HG02798 (cell line): ENCODE data around the gene XIRP1.

Source experiments
- ATAC-seq: cut with Tn5 transposase; IDR thresholded peaks from one replicate; pipeline ENCODE4 v1.9.1; 2021; ENCODE audit warnings: mild to moderate bottlenecking; ENCODE audit not compliant: unreplicated experiment, poor library complexity

The XIRP1 gene

GRCh38 chr3:39209329-39209970, 17.1 kb upstream of the XIRP1 start:
- ATAC-seq = no peak

GRCh38 chr3:39208463-39209055, 16.2 kb upstream of the XIRP1 start:
- ATAC-seq = peak; percentile 49

GRCh38 chr3:39207361-39208186, 15.2 kb upstream of the XIRP1 start:
- no peak for ATAC-seq

- no peak for ATAC-seq
Observed at GRCh38 chr3:39205919-39206516, 13.6 kb upstream of the XIRP1 start.

- no peak for ATAC-seq
Observed at GRCh38 chr3:39205131-39205530, 12.7 kb upstream of the XIRP1 start.

GRCh38 chr3:39203860-39204259, 11.5 kb upstream of the XIRP1 start:
- no peak for ATAC-seq

GRCh38 chr3:39203402-39203801, 11.0 kb upstream of the XIRP1 start:
- ATAC-seq = no peak

GRCh38 chr3:39202094-39202493, 9.7 kb upstream of the XIRP1 start:
- no peak for ATAC-seq

- ATAC-seq = no peak
Observed at GRCh38 chr3:39196671-39197356, 4.4 kb upstream of the XIRP1 start.

GRCh38 chr3:39196034-39196433, 3.6 kb upstream of the XIRP1 start:
- no peak for ATAC-seq

- ATAC-seq = no peak
Observed at GRCh38 chr3:39193391-39193790, 996 bp upstream of the XIRP1 start.

GRCh38 chr3:39191773-39192172, 622 bp downstream of the XIRP1 start:
- ATAC-seq = no peak

GRCh38 chr3:39191111-39191510, 1.3 kb downstream of the XIRP1 start:
- ATAC-seq = no peak

GRCh38 chr3:39190281-39191025, 1.9 kb downstream of the XIRP1 start:
- no peak for ATAC-seq

- ATAC-seq = peak; percentile 61
Observed at GRCh38 chr3:39189959-39190269, 2.5 kb downstream of the XIRP1 start.

- ATAC-seq = no peak
Observed at GRCh38 chr3:39189150-39189958, 3.0 kb downstream of the XIRP1 start.

- no peak for ATAC-seq
Observed at GRCh38 chr3:39188271-39189149, 3.9 kb downstream of the XIRP1 start.
